HEK293 (cell line): ENCODE measurements around the gene MAN2B2.
A peak's percentile ranks its signal among the peaks of the same experiment; 100 is the strongest.

Source experiments
- CTCF ChIA-PET: fragments of 350-600 bp; formaldehyde crosslinking; extraction: SDS; loops from one replicate; lab custom pipeline; 2021; ENCODE audit warnings: antibody characterized with exemption; lab: Yijun Ruan, JAX
- POLR2A ChIA-PET: fragments of 300-600 bp; formaldehyde crosslinking; extraction: SDS; loops from one replicate; lab custom pipeline; 2020; ENCODE audit warnings: antibody characterized with exemption, inconsistent platforms; lab: Yijun Ruan, JAX
- H3K27ac ChIP-seq: fragments of 200-500 bp; sonication (Bioruptor generic); 2 replicates; pipeline ENCODE4 v1.5.1; 2014; ENCODE audit warnings: low read depth, low read length, control low read depth, inconsistent platforms; ENCODE audit errors: extremely low read depth
- H3K36me3 ChIP-seq, 2 experiments: fragments of 200-500 bp in 1 of 2; sonication (Bioruptor generic) in 1 of 2; 1 replicate in 1 of 2; 2 replicates in 1 of 2; pipeline ENCODE4 v1.5.1; 2014 to 2017; ENCODE audit warnings: inconsistent platforms in 2 of 2, low read length in 2 of 2; ENCODE audit not compliant: control insufficient read depth in 2 of 2, insufficient read depth in 1 of 2
- H3K4me1 ChIP-seq: fragments of 200-500 bp; sonication (Bioruptor generic); 2 replicates; pipeline ENCODE4 v1.5.1; 2014; ENCODE audit warnings: mild to moderate bottlenecking, low read length, inconsistent platforms; ENCODE audit not compliant: control insufficient read depth, insufficient read depth
- H3K4me3 ChIP-seq: 2 replicates; pipeline ENCODE4 v1.5.1; 2011; ENCODE audit warnings: low read depth, mild to moderate bottlenecking, control low read depth, low read length, moderate library complexity
- H3K9me3 ChIP-seq: fragments of 200-500 bp; sonication (Bioruptor generic); 2 replicates; pipeline ENCODE4 v1.5.1; 2014; ENCODE audit warnings: low read depth, low read length, inconsistent platforms; ENCODE audit not compliant: control insufficient read depth, insufficient read depth
- GLI2 ChIP-seq: fragments of 450-650 bp; formaldehyde crosslinking; IDR thresholded peaks from 2 replicates; pipeline ENCODE4; 2017; ENCODE audit warnings: missing biosample characterization, missing genetic modification characterization, low read depth, borderline replicate concordance
- KLF7 ChIP-seq: fragments of 450-650 bp; formaldehyde crosslinking; IDR thresholded peaks from 2 replicates; pipeline ENCODE4 v1.5.1; 2016; ENCODE audit warnings: missing biosample characterization, missing genetic modification characterization, borderline replicate concordance
- PRDM1 ChIP-seq: fragments of 450-650 bp; formaldehyde crosslinking; IDR thresholded peaks from 2 replicates; pipeline ENCODE4; 2016; ENCODE audit warnings: missing biosample characterization, missing genetic modification characterization
- PRDM4 ChIP-seq: fragments of 450-650 bp; formaldehyde crosslinking; IDR thresholded peaks from 2 replicates; pipeline ENCODE4 v1.5.1; 2017; ENCODE audit warnings: missing biosample characterization, missing genetic modification characterization
- REPIN1 ChIP-seq: fragments of 450-650 bp; formaldehyde crosslinking; IDR thresholded peaks from 2 replicates; pipeline ENCODE4 v1.5.1; 2017; ENCODE audit warnings: missing biosample characterization, missing genetic modification characterization, low read depth
- SP2 ChIP-seq: fragments of 450-650 bp; formaldehyde crosslinking; IDR thresholded peaks from 2 replicates; pipeline ENCODE4 v1.5.1; 2016; ENCODE audit warnings: missing biosample characterization, missing genetic modification characterization
- WT1 ChIP-seq: fragments of 450-650 bp; formaldehyde crosslinking; IDR thresholded peaks from 2 replicates; pipeline ENCODE4 v1.5.1; 2016; ENCODE audit warnings: missing biosample characterization, missing genetic modification characterization
- ZBTB17 ChIP-seq: fragments of 450-650 bp; formaldehyde crosslinking; IDR thresholded peaks from 2 replicates; pipeline ENCODE4 v1.5.1; 2016; ENCODE audit warnings: missing biosample characterization, missing genetic modification characterization
- ZBTB49 ChIP-seq: fragments of 450-650 bp; formaldehyde crosslinking; IDR thresholded peaks from 2 replicates; pipeline ENCODE4 v1.5.1; 2016; ENCODE audit warnings: missing biosample characterization, missing genetic modification characterization, low read depth
- ZNF18 ChIP-seq: fragments of 450-650 bp; formaldehyde crosslinking; IDR thresholded peaks from 2 replicates; pipeline ENCODE4 v1.5.1; 2016; ENCODE audit warnings: missing biosample characterization, missing genetic modification characterization
- ZNF202 ChIP-seq: fragments of 450-650 bp; formaldehyde crosslinking; IDR thresholded peaks from 2 replicates; pipeline ENCODE4 v1.5.1; 2016; ENCODE audit warnings: missing biosample characterization, missing genetic modification characterization, borderline replicate concordance
- ZNF423 ChIP-seq: fragments of 450-650 bp; formaldehyde crosslinking; IDR thresholded peaks from 2 replicates; pipeline ENCODE4 v1.5.1; 2016; ENCODE audit warnings: missing biosample characterization, missing genetic modification characterization
- ZNF544 ChIP-seq: fragments of 450-650 bp; formaldehyde crosslinking; IDR thresholded peaks from 2 replicates; pipeline ENCODE4 v1.5.0; 2017; ENCODE audit warnings: missing biosample characterization, missing genetic modification characterization

Gene MAN2B2

GRCh38 chr4:6557856-6558255 lies 17.1 kb upstream of the MAN2B2 start:
- ChIA-PET POLR2A (no interaction called here), CTCF (interaction anchor here (0.6 kb wide), 2 partner anchors 43 to 307 kb away, joined by 3 to 4 read pairs; no protein-coding TSS in a partner anchor)

GRCh38 chr4:6560416-6561172 lies 14.4 kb upstream of the MAN2B2 start:
- Histone ChIP-seq H3K36me3 (no peaks in the 10 kb centered on the region), H3K27ac (no peak overlapping the region), H3K9me3 (no peaks in the 10 kb centered on the region), H3K4me1 (no peaks in the 10 kb centered on the region)
- CTCF ChIA-PET = interaction anchor here (3.0 kb wide), 1 partner anchor 13 kb away, joined by 12 read pairs; no protein-coding TSS in a partner anchor
- POLR2A ChIA-PET = interaction anchor here (1.4 kb wide), 1 partner anchor 14 kb away, joined by 3 read pairs; the partner anchor contains the start of gene MAN2B2
- TF ChIP-seq ZBTB17 (tag by site-specific recombination) (0 out of 2 replicates have a peak, but pooled peaks have one; percentile 36), PRDM4 (tag by site-specific recombination) (no peak), SP2 (no peak), ZNF18 (no peak), ZNF202 (no peak)
- TF ChIP-seq, all 188 proteins: peak for 1
- H3K4me3 ChIP-seq = no peak overlapping the region

More at GRCh38 chr4:6557856-6558255, 17.1 kb upstream of the MAN2B2 start:
- no peak overlapping the region for H3K27ac ChIP-seq
- TF ChIP-seq REPIN1 (tag by site-specific recombination) (no peak), KLF7 (tag by site-specific recombination) (no peak), ZNF423 (tag by site-specific recombination) (no peak), GLI2 (tag by site-specific recombination) (no peak)
- H3K9me3 ChIP-seq = no peaks in the 10 kb centered on the region
- H3K4me1 ChIP-seq = no peaks in the 10 kb centered on the region
- no peaks in the 10 kb centered on the region for H3K36me3 ChIP-seq
- no peak overlapping the region for H3K4me3 ChIP-seq

- Histone ChIP-seq H3K36me3 (no peaks in the 10 kb centered on the region), H3K4me3 (no peak overlapping the region), H3K9me3 (no peaks in the 10 kb centered on the region), H3K27ac (no peak overlapping the region), H3K4me1 (no peaks in the 10 kb centered on the region)
- ChIA-PET POLR2A (interaction anchor here (1.4 kb wide), 1 partner anchor 14 kb away, joined by 3 read pairs; the partner anchor contains the start of gene MAN2B2), CTCF (interaction anchor here (0.6 to 3.0 kb wide), 2 partner anchors 13 to 16 kb away, joined by 3 to 12 read pairs; no protein-coding TSS in a partner anchor)
- TF ChIP-seq ZBTB49 (tag by site-specific recombination) = no peak
- TF ChIP-seq PRDM1 = peak; percentile 89
- TF ChIP-seq ZNF544 = no peak
- TF ChIP-seq WT1 = no peak
These were observed 13.8 kb upstream of the MAN2B2 start for GRCh38 chr4:6561173-6561516.
